Measurements from ENCODE around the gene THADA.

GRCh38 chr2:43355399-43355798 lies 240.4 kb downstream of the THADA start:
- TF ChIP-seq, protein P1, sequence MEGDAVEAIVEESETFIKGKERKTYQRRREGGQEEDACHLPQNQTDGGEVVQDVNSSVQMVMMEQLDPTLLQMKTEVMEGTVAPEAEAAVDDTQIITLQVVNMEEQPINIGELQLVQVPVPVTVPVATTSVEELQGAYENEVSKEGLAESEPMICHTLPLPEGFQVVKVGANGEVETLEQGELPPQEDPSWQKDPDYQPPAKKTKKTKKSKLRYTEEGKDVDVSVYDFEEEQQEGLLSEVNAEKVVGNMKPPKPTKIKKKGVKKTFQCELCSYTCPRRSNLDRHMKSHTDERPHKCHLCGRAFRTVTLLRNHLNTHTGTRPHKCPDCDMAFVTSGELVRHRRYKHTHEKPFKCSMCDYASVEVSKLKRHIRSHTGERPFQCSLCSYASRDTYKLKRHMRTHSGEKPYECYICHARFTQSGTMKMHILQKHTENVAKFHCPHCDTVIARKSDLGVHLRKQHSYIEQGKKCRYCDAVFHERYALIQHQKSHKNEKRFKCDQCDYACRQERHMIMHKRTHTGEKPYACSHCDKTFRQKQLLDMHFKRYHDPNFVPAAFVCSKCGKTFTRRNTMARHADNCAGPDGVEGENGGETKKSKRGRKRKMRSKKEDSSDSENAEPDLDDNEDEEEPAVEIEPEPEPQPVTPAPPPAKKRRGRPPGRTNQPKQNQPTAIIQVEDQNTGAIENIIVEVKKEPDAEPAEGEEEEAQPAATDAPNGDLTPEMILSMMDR (IDR thresholded peaks at IDR 0.05; ENCODE audit: low read depth, low read length, poor library complexity, severe bottlenecking), result no peak
- no peak for TF ChIP-seq EZH2phosphoT487 (IDR thresholded peaks at IDR 0.05; ENCODE audit: borderline replicate concordance, low read length)

Measured in DOHH2 (cell line).